Panc1 (cell line): Measurements from ENCODE around the gene BCL2.

ENCODE experiments used
- POLR2AphosphoS5 ChIP-seq: IDR thresholded peaks from 2 replicates; pipeline ENCODE4 v1.6.1; 2012; ENCODE audit warnings: mild to moderate bottlenecking, low read depth, low read length, moderate library complexity
- TF ChIP-seq, protein P1 (sequence below): fragments of 450-650 bp; IDR thresholded peaks from 2 replicates; pipeline ENCODE4 v1.5.1; 2017; ENCODE audit warnings: mild to moderate bottlenecking
- TF ChIP-seq, protein P2 (sequence below), 2 experiments: IDR thresholded peaks; 2 replicates each; pipeline ENCODE4 v1.6.1; 2011 to 2012; ENCODE audit warnings: low read depth in 2 of 2, control low read depth in 1 of 2, low read length in 1 of 2, mild to moderate bottlenecking in 1 of 2, moderate library complexity in 1 of 2; ENCODE audit not compliant: insufficient read depth in 1 of 2

GRCh38 chr18:63254716-63255399 is 64.7 kb downstream of the BCL2 start:
- TF ChIP-seq, protein P1, sequence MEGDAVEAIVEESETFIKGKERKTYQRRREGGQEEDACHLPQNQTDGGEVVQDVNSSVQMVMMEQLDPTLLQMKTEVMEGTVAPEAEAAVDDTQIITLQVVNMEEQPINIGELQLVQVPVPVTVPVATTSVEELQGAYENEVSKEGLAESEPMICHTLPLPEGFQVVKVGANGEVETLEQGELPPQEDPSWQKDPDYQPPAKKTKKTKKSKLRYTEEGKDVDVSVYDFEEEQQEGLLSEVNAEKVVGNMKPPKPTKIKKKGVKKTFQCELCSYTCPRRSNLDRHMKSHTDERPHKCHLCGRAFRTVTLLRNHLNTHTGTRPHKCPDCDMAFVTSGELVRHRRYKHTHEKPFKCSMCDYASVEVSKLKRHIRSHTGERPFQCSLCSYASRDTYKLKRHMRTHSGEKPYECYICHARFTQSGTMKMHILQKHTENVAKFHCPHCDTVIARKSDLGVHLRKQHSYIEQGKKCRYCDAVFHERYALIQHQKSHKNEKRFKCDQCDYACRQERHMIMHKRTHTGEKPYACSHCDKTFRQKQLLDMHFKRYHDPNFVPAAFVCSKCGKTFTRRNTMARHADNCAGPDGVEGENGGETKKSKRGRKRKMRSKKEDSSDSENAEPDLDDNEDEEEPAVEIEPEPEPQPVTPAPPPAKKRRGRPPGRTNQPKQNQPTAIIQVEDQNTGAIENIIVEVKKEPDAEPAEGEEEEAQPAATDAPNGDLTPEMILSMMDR = no peak
- TF ChIP-seq, protein P2, sequence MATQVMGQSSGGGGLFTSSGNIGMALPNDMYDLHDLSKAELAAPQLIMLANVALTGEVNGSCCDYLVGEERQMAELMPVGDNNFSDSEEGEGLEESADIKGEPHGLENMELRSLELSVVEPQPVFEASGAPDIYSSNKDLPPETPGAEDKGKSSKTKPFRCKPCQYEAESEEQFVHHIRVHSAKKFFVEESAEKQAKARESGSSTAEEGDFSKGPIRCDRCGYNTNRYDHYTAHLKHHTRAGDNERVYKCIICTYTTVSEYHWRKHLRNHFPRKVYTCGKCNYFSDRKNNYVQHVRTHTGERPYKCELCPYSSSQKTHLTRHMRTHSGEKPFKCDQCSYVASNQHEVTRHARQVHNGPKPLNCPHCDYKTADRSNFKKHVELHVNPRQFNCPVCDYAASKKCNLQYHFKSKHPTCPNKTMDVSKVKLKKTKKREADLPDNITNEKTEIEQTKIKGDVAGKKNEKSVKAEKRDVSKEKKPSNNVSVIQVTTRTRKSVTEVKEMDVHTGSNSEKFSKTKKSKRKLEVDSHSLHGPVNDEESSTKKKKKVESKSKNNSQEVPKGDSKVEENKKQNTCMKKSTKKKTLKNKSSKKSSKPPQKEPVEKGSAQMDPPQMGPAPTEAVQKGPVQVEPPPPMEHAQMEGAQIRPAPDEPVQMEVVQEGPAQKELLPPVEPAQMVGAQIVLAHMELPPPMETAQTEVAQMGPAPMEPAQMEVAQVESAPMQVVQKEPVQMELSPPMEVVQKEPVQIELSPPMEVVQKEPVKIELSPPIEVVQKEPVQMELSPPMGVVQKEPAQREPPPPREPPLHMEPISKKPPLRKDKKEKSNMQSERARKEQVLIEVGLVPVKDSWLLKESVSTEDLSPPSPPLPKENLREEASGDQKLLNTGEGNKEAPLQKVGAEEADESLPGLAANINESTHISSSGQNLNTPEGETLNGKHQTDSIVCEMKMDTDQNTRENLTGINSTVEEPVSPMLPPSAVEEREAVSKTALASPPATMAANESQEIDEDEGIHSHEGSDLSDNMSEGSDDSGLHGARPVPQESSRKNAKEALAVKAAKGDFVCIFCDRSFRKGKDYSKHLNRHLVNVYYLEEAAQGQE (IDR thresholded peaks at IDR 0.05; ENCODE audit: insufficient read depth in 1 of 2, low read depth in 2 of 2, low read length in 1 of 2) = no peak
- no peak for TF ChIP-seq POLR2AphosphoS5
